ENCODE results near the gene XRCC5. TPM values are rescaled to one million over a fixed set of nuclear protein-coding genes. Genes with fewer than 3 reads are reported as not detected.

The XRCC5 gene
- total and polyA plus RNA-seq, 8 donors, result 29.0 to 117 (median 88.1) TPM

GRCh38 chr2:216159144-216159543, 50.0 kb downstream of the XRCC5 start:
- TF ChIP-seq CTCF (IDR thresholded peaks at IDR 0.05), result no peak
- FAIRE-seq (no peak), ATAC-seq (no peak), DNase-seq (no peak)
- H3K36me3 ChIP-seq, result peaks cover 3 to 51% (median 16%) of the 10 kb centered on the region in 3 donors
- no peak overlapping the region for H3K27ac ChIP-seq
- no peak overlapping the region for H3K4me3 ChIP-seq
- H3K9me3 ChIP-seq, result no peaks in the 10 kb centered on the region
- WGBS, 2 donors, result 93 to 94% methylated on average over 2 of the region's 2 CpGs
- intact Hi-C loops (cut with DNase I), result no loop called here
- no peaks in the 10 kb centered on the region for H3K4me1 ChIP-seq
- no peaks in the 10 kb centered on the region for H3K27me3 ChIP-seq

GRCh38 chr2:216159646-216160045, 50.5 kb downstream of the XRCC5 start:
- no peaks in the 10 kb centered on the region for H3K4me1 ChIP-seq

GRCh38 chr2:216160786-216161185, 51.6 kb downstream of the XRCC5 start:
- TF ChIP-seq CTCF (IDR thresholded peaks at IDR 0.05), result no peak

More at GRCh38 chr2:216159646-216160045, 50.5 kb downstream of the XRCC5 start:
- DNase-seq (no peak), ATAC-seq (no peak), FAIRE-seq (no peak)
- TF ChIP-seq CTCF (IDR thresholded peaks at IDR 0.05), result no peak
- WGBS, 2 donors, result 93 to 100% methylated on average over 1 of the region's 1 CpG
- intact Hi-C loops (cut with DNase I), result no loop called here
- Histone ChIP-seq H3K9me3 (no peaks in the 10 kb centered on the region), H3K27me3 (no peaks in the 10 kb centered on the region), H3K36me3 (peaks cover 3 to 52% (median 17%) of the 10 kb centered on the region in 3 donors), H3K4me3 (no peak overlapping the region), H3K27ac (no peak overlapping the region)

GRCh38 chr2:216161967-216162366, 52.8 kb downstream of the XRCC5 start:
- no peak overlapping the region for H3K4me3 ChIP-seq
- DNase-seq (no peak), ATAC-seq (no peak), FAIRE-seq (no peak)
- no peak for TF ChIP-seq CTCF (IDR thresholded peaks at IDR 0.05)
- peaks cover 0 to 60% (median 17%) of the 10 kb centered on the region in 3 donors for H3K36me3 ChIP-seq
- no peaks in the 10 kb centered on the region for H3K9me3 ChIP-seq
- H3K27ac ChIP-seq, result no peak overlapping the region
- intact Hi-C loops (cut with DNase I), result no loop called here
- H3K27me3 ChIP-seq, result no peaks in the 10 kb centered on the region
- H3K4me1 ChIP-seq, result no peaks in the 10 kb centered on the region
- 98% methylated on average over 4 of the region's 4 CpGs for WGBS, 2 donors

More at GRCh38 chr2:216160786-216161185, 51.6 kb downstream of the XRCC5 start:
- no peak overlapping the region for H3K27ac ChIP-seq
- FAIRE-seq, result no peak
- WGBS, 2 donors, result 93 to 94% methylated on average over 4 of the region's 4 CpGs
- H3K36me3 ChIP-seq, result peaks cover 3 to 58% (median 17%) of the 10 kb centered on the region in 3 donors
- H3K4me3 ChIP-seq, result no peak overlapping the region
- intact Hi-C loops (cut with DNase I), result no loop called here
- H3K4me1 ChIP-seq, result no peaks in the 10 kb centered on the region
- no peaks in the 10 kb centered on the region for H3K27me3 ChIP-seq
- DNase-seq, result no peak
- no peaks in the 10 kb centered on the region for H3K9me3 ChIP-seq
- no peak for ATAC-seq

- H3K27ac ChIP-seq, result no peak overlapping the region
- TF ChIP-seq CTCF (IDR thresholded peaks at IDR 0.05), result no peak
- H3K4me3 ChIP-seq, result no peak overlapping the region
- DNase-seq (no peak), FAIRE-seq (no peak), ATAC-seq (no peak)
- 92 to 94% methylated on average over 4 of the region's 4 CpGs for WGBS, 2 donors
- no peaks in the 10 kb centered on the region for H3K4me1 ChIP-seq
- H3K9me3 ChIP-seq, result no peaks in the 10 kb centered on the region
- intact Hi-C loops (cut with DNase I), result no loop called here
- peaks cover 0 to 64% (median 23%) of the 10 kb centered on the region in 3 donors for H3K36me3 ChIP-seq
- no peaks in the 10 kb centered on the region for H3K27me3 ChIP-seq
Observed at GRCh38 chr2:216163518-216163917, 54.4 kb downstream of the XRCC5 start.

Measured in pancreas (tissue), 10 donors.